Gastrocnemius medialis (tissue), 4 donors: ENCODE results near the gene GALNT2. TPM values are rescaled to one million over a fixed set of nuclear protein-coding genes. Genes with fewer than 3 reads are reported as not detected.
A peak's percentile ranks its signal among the peaks of the same experiment; 100 is the strongest.

Experiments used
- ATAC-seq, 2 donors: fragments of 150-250 bp; one replicate each; pipeline ENCODE4 v1.9.1; 2016
- DNase-seq, 2 donors: peaks; one replicate each; pipeline ENCODE4 v3.0.0-alpha.2; 2019
- H3K27ac ChIP-seq, 4 donors: fragments of 200-600 bp; sonication (generic); 1 replicate in 1 of 4; 2 replicates in 3 of 4; pipeline ENCODE4 v1.5.1; 2016 to 2018; ENCODE audit warnings: mild to moderate bottlenecking in 2 of 4, moderate library complexity in 1 of 4
- H3K27me3 ChIP-seq, 3 donors: fragments of 200-600 bp; sonication (generic) in 2 of 3; 1 replicate in 1 of 3; 2 replicates in 2 of 3; pipeline versions ENCODE4 v1.5.1 to v1.6.0; 2016 to 2019; ENCODE audit warnings: mild to moderate bottlenecking in 1 of 3, moderate library complexity in 1 of 3
- H3K36me3 ChIP-seq, 2 donors: fragments of 200-600 bp; sonication (generic) in 1 of 2; one replicate each; pipeline ENCODE4 v1.5.1; 2017 to 2018
- H3K4me1 ChIP-seq, 2 donors: fragments of 200-600 bp; sonication (generic) in 1 of 2; one replicate each; pipeline ENCODE4 v1.5.1; 2016 to 2017; ENCODE audit warnings: mild to moderate bottlenecking in 2 of 2
- H3K4me3 ChIP-seq, 4 donors: fragments of 200-600 bp; sonication (generic) in 3 of 4; 1 replicate in 1 of 4; 2 replicates in 3 of 4; pipeline ENCODE4 v1.5.1; 2016 to 2019; ENCODE audit warnings: mild to moderate bottlenecking in 2 of 4
- H3K9me3 ChIP-seq, 3 donors: fragments of 200-600 bp; sonication (generic) in 2 of 3; 1 replicate in 1 of 3; 2 replicates in 2 of 3; pipeline ENCODE4 v1.5.1; 2016 to 2019
- CTCF ChIP-seq, 5 experiments: fragments of 450-650 bp in 3 of 5; fragments of 200-600 bp in 2 of 5; sonication (generic) in 2 of 5; IDR thresholded peaks in 4 of 5; conservative IDR thresholded peaks in 1 of 5; 1 replicate in 4 of 5; 2 replicates in 1 of 5; pipeline ENCODE4 v1.5.1; 2016 to 2019; ENCODE audit warnings: antibody characterized with exemption in 5 of 5, mild to moderate bottlenecking in 3 of 5, moderate library complexity in 3 of 5
- POLR2A ChIP-seq, 2 donors: fragments of 450-650 bp; IDR thresholded peaks; one replicate each; pipeline ENCODE4 v1.6.1; 2017; ENCODE audit warnings: antibody characterized with exemption in 2 of 2, mild to moderate bottlenecking in 2 of 2, moderate library complexity in 2 of 2
- in situ Hi-C, 4 donors: fragments of 200-750 bp; cut with MboI; loops; one replicate each; pipeline versions ENCODE4 v1.15.0 to v1.8.0; 2017; ENCODE audit warnings: low sequenced_read_pairs in 4 of 4
- intact Hi-C: fragments of 100-400 bp; cut with DNase I; formaldehyde crosslinking; loops from one replicate; pipeline ENCODE4 v1.15.1; 2023; ENCODE audit warnings: low total_unique reads
- total RNA-seq, 4 donors: library from RNA; depleted of rRNA; stranded (reverse); fragments of >200 nt; gene quantifications; one replicate each; pipeline versions ENCODE4 v1.1.0 to v1.2.3, GENCODE V29; 2016

The GALNT2 gene
- total RNA-seq, 4 donors from 2014 or later = 73.7 to 106 (median 78.3) TPM

DNA sequence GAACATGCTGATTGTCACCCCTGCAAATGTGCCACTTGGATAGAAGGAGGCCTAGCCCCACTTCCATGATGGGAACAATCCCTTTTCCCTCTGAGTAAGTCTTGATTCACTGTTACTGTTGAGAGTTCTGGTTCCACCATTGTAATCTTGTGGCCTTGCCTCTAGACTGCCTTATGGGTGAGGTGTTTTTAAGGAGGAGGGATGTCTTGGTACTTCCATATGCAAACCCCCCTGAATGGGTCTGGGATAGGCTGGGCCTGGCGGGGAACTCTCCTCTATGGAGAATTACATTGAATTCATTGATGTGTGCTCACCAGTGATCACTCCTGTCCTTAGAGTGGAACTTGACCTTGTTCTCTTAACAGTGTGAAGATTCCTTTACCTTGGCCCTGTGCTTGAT is 5.8 kb downstream of the GALNT2 start:
- Histone ChIP-seq H3K36me3 (no peaks in the 10 kb centered on the region), H3K27me3 (no peaks in the 10 kb centered on the region), H3K4me1 (peaks cover 84 to 85% of the 10 kb centered on the region in 2 donors), H3K4me3 (no peak overlapping the region), H3K9me3 (no peaks in the 10 kb centered on the region), H3K27ac (peak overlapping the region; percentile 95 to 97 (median 97))
- TF ChIP-seq POLR2A (IDR thresholded peaks at IDR 0.05) (no peak), CTCF (IDR thresholded peaks at IDR 0.05 in 4 of 5, conservative IDR thresholded peaks at IDR 0.05 in 1 of 5) (no peak)
- DNase-seq (no peak), ATAC-seq (peak; percentile 18 to 21)
- in situ Hi-C loops = loop anchor here in 3 of 4 donors (5.0 to 10.0 kb wide), 3 partner anchors 129 to 226 kb away; no protein-coding TSS in a partner anchor
- intact Hi-C loops = loop anchor here (2.0 to 5.0 kb wide), 2 partner anchors 86 to 411 kb away; no protein-coding TSS in a partner anchor

- H3K4me3 ChIP-seq = peak overlapping the region in 1 of 4 donors; percentile 26
- H3K27ac ChIP-seq = peak overlapping the region; percentile 95 to 97 (median 97)
- TF ChIP-seq CTCF (IDR thresholded peaks at IDR 0.05 in 4 of 5, conservative IDR thresholded peaks at IDR 0.05 in 1 of 5) = peak in 1 of 5 experiments; percentile 14
- peak; percentile 48 to 84 for TF ChIP-seq POLR2A (IDR thresholded peaks at IDR 0.05)
- H3K9me3 ChIP-seq = no peaks in the 10 kb centered on the region
- no peaks in the 10 kb centered on the region for H3K36me3 ChIP-seq
- DNase-seq = peak; percentile 78 to 85
- no peaks in the 10 kb centered on the region for H3K27me3 ChIP-seq
- in situ Hi-C loops = loop anchor here in 3 of 4 donors (5.0 to 10.0 kb wide), 3 partner anchors 129 to 226 kb away; no protein-coding TSS in a partner anchor
- peaks cover 89% of the 10 kb centered on the region in 2 donors for H3K4me1 ChIP-seq
- peak; percentile 84 to 90 for ATAC-seq
- intact Hi-C loops = loop anchor here (2.0 to 5.0 kb wide), 2 partner anchors 85 to 411 kb away; no protein-coding TSS in a partner anchor
Observed at GRCh38 chr1:230073371-230074035, 6.5 kb downstream of the GALNT2 start.

- Histone ChIP-seq H3K27ac (peak overlapping the region; percentile 95 to 97 (median 97)), H3K36me3 (no peaks in the 10 kb centered on the region), H3K4me3 (peak overlapping the region in 1 of 4 donors; percentile 26), H3K27me3 (no peaks in the 10 kb centered on the region), H3K4me1 (peaks cover 89% of the 10 kb centered on the region in 2 donors), H3K9me3 (no peaks in the 10 kb centered on the region)
- intact Hi-C loops = loop anchor here (5.0 kb wide), 1 partner anchor 412 kb away; no protein-coding TSS in a partner anchor
- in situ Hi-C loops = loop anchor here in 3 of 4 donors (5.0 to 10.0 kb wide), 3 partner anchors 128 to 227 kb away; no protein-coding TSS in a partner anchor
- DNase-seq = peak in 1 of 2 donors; percentile 30
- TF ChIP-seq POLR2A (IDR thresholded peaks at IDR 0.05) = no peak
- no peak for TF ChIP-seq CTCF (IDR thresholded peaks at IDR 0.05 in 4 of 5, conservative IDR thresholded peaks at IDR 0.05 in 1 of 5)
- peak in 1 of 2 donors; percentile 4 for ATAC-seq
Observed at GRCh38 chr1:230074270-230074669, 7.2 kb downstream of the GALNT2 start.

GRCh38 chr1:230074762-230075161 is 7.7 kb downstream of the GALNT2 start:
- no peak for ATAC-seq
- H3K4me1 ChIP-seq = peaks cover 89% of the 10 kb centered on the region in 2 donors

More at GRCh38 chr1:230074762-230075161, 7.7 kb downstream of the GALNT2 start:
- H3K36me3 ChIP-seq = no peaks in the 10 kb centered on the region
- H3K27ac ChIP-seq = peak overlapping the region; percentile 95 to 97 (median 97)
- in situ Hi-C loops = loop anchor here in 3 of 4 donors (5.0 to 10.0 kb wide), 3 partner anchors 128 to 227 kb away; no protein-coding TSS in a partner anchor
- no peaks in the 10 kb centered on the region for H3K27me3 ChIP-seq
- H3K9me3 ChIP-seq = no peaks in the 10 kb centered on the region
- no peak for DNase-seq
- TF ChIP-seq POLR2A (IDR thresholded peaks at IDR 0.05) = no peak
- TF ChIP-seq CTCF (IDR thresholded peaks at IDR 0.05 in 4 of 5, conservative IDR thresholded peaks at IDR 0.05 in 1 of 5) = no peak
- intact Hi-C loops = loop anchor here (5.0 kb wide), 1 partner anchor 412 kb away; no protein-coding TSS in a partner anchor
- no peak overlapping the region for H3K4me3 ChIP-seq
